Loucy (cell line): ENCODE results near the gene ZNF12.

Source experiments
- CTCF ChIP-seq: fragments of 200-600 bp; sonication (generic); conservative IDR thresholded peaks from 2 replicates; pipeline ENCODE4 v1.5.1; 2014; ENCODE audit warnings: mild to moderate bottlenecking, antibody characterized with exemption, low read length
- EZH2phosphoT487 ChIP-seq: fragments of 200-600 bp; IDR thresholded peaks from 2 replicates; pipeline ENCODE4 v1.6.1; 2018; ENCODE audit warnings: antibody characterized with exemption, mild to moderate bottlenecking, moderate library complexity, borderline replicate concordance

- no peak for TF ChIP-seq CTCF
- no peak for TF ChIP-seq EZH2phosphoT487
Observed at GRCh38 chr7:6656413-6656812, 50.3 kb downstream of the ZNF12 start.
